Measurements from ENCODE around the gene NCK1.

NCK1 gene

GRCh38 chr3:136909187-136909586, 47.2 kb downstream of the NCK1 start:
- DNase-seq = no peak

DNA sequence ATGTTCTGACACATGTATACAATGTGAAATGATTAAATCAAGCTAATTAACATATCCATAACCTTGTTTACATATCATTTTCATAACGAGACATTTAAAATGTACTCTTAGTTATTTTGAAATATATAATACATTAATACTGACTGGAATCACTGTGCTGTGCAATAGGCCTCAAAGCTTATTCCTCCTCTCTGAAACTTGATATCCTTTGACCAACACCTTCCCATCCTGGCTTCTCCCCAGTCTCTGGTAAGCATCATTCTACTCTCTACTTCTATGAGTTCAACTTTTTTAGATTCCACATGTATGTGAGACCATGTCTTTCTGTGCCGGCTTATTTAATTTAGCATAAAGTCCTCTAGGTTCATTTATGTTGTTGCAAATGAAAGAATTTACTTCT, 48.7 kb downstream of the NCK1 start:
- DNase-seq = no peak

DNA sequence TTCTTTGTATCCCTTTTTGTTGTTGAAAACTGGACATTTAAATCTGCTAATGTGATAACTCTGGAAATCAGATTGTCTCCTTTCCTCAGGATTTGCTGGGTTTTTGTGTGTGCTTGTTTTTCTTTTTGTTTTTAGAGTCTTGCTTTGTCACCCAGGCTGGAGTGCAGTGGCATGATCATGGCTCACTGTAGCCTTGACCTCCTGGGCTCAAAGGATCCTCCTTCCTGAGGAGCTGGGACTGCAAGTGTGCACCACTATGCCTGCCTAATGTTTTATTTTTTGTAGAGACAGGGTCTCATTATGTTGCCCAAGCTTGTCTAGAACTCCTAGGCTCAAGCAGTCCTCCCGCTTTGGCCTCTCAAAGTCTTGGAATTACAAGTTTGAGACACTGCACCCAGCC, 51.2 kb downstream of the NCK1 start:
- DNase-seq = no peak

DNA sequence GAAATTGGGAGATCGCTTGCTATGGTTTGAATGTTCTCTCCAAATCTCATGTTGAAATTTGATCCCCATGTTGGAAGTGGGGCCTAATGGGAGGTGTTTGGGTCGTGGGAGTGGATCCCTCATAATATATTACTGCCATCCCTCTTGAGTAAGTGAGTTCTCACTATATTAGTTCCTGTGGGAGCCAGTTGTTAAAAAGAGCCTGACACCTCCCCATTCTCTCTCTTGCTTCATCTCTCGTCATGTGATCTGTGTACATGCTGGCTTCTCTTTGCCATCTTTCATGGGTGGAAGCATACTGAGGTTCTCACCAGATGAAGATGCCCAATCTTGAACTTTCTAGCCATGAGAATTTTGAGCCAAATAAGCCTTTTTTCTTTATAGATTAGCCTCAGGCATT, 52.7 kb downstream of the NCK1 start:
- DNase-seq = peak; percentile 5

GRCh38 chr3:136916223-136916622, 54.2 kb downstream of the NCK1 start:
- no peak for DNase-seq

- no peak for DNase-seq
Measured at GRCh38 chr3:136919799-136920580, 58.0 kb downstream of the NCK1 start.

DNA sequence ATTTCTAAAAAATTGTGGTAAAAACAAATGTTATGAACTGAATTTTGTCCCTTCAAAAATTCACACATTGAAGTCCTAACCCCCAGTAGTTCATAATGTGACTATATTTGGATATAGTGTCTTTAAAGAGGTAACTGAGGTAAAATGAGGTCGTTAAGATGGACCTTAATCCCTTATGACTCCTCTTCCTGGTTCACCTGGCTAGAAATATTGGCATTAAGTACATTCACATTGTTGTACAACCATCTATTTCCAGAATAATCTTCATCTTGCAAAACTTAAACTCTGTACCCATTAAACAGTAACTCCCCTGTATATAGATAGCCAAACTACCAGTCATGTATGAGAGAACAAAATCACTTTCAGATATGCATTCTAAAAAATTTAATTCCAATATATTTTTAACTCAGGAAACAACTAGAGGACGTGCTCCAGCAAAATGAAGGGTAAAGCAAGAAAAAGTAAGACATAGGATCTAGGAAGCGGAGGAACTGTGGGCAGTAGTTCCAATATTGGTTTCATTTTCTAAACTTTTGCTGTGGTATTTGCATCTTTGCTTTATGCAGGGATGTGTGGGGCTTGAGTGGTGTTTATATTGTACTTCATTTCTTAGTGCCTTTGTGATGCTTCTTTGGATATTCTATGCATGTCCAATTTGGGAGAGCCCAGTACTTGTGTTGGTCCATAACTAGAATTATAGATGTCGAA, 59.0 kb downstream of the NCK1 start:
- DNase-seq = no peak

DNA sequence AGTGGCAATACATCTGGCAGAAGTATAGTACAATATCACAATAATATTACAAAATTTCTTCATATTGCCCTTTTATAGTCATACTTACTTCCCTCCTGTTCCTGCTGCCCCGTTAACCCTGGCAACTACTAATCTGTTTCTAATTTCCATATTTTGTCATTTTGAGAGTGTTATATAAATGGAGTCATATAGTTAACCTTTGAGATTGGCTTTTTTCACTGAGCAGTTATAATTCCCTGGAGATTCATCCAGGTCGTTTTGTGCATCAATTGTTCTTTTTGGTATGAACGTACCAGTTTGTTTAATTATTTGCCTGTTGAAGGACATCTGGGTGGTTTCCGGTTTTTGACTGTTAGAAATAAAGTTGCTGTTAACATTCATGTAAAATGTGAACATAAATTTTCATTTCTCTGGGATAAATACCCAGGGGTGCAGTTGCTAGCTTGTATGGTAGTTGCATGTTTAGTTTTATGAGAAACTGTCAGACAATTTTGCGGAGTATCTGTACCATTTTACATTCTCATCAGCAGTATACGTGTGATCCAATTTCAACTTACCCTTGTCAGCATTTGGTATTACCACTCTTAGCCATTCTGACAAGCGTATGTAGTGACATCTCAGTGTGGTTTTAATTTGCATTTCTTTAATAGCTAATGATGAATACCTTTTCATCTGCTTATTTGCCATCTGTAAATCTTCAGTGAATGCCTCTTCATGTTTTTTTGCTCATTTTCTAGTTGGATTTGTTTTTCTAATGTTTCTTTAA, 63.6 kb downstream of the NCK1 start:
- DNase-seq = no peak

- no peak for DNase-seq
Measured at GRCh38 chr3:136928240-136928639, 66.2 kb downstream of the NCK1 start.

GRCh38 chr3:136929977-136930670, 68.1 kb downstream of the NCK1 start:
- DNase-seq = peak; percentile 23

- DNase-seq = no peak
Measured at GRCh38 chr3:136931606-136932005, 69.6 kb downstream of the NCK1 start.

GRCh38 chr3:136932523-136932922, 70.5 kb downstream of the NCK1 start:
- DNase-seq = no peak

DNA sequence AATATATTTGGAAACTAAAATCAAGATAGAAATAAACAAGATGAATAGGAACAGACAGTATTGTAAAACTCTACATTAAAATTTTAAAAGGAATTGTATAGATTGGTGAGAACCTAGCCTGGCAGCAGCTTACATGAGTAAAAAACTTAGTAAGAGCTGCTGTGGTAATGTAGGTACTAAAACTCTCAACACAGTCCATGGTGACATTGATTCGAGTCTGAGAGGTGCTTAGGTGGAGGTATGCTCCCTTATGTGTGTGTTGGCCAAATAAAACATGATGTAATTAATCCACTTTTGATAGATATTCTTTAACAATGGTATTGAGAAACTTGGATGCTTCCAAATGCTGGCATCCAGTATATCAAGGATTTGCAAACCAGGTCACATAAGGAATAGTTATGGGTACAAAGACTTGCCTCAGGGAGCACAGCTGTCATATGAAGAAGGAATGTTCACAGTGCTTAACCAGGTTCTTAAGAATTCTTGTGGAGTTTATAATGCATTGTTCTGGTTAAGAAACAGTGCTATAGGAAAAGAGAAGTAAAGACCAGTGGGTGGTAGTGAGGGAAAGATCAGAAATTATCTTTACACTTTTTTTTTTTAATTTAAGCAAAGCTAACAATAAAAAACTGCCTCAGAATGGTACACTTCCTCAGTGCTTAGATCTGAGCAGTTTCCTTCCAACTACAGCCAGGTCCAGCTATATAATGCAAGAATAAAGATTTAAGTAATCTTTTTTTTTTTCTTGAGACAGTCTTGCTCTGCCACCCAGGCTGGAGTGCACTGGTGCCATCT, 71.2 kb downstream of the NCK1 start:
- DNase-seq = no peak

GRCh38 chr3:136937175-136937574, 75.2 kb downstream of the NCK1 start:
- no peak for DNase-seq

DNA sequence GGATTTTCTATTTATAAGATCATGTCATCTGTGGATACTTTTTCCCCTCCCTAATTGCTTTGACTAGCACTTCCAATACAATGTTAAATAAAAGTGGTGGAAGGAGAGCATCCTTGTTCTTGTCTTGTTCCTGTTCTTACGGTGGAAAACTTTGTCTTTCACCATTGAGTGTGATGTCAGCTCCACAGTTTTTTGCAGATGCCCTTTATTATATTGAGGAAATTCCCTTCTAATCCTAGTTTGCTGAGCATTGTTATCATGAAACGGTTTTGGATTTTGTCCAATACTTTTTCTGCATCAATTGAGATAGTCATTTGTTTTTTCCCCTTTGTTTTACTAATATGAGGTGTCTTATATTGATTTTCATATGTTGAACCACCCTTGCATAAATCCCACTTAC, 75.8 kb downstream of the NCK1 start:
- DNase-seq = no peak

GRCh38 chr3:136938334-136938733, 76.3 kb downstream of the NCK1 start:
- peak; percentile 31 for DNase-seq

GRCh38 chr3:136939489-136939888, 77.5 kb downstream of the NCK1 start:
- no peak for DNase-seq

GRCh38 chr3:136942803-136943202, 80.8 kb downstream of the NCK1 start:
- DNase-seq = no peak

GRCh38 chr3:136943436-136943835, 81.4 kb downstream of the NCK1 start:
- DNase-seq = no peak

DNA sequence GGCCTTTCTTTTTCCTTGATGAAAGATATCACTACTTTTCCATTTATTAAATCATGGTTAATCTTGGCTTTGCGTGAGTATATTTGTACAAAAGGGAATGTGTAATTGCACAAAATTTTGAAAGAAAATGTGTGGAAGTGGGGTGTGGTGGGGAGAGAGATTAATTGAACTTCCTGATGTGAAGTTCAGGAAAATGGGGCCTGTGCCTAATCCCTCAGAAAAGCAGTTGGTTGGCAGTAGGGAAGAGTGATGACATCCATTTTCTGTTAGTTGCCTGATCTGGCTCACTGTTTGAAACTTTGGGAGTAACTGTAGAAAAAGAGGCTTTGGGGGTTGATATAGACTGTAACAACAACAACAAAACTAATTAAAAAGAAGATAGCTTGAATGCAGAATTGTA, 85.0 kb downstream of the NCK1 start:
- DNase-seq = no peak

GRCh38 chr3:136947477-136947876, 85.5 kb downstream of the NCK1 start:
- DNase-seq = no peak

DNA sequence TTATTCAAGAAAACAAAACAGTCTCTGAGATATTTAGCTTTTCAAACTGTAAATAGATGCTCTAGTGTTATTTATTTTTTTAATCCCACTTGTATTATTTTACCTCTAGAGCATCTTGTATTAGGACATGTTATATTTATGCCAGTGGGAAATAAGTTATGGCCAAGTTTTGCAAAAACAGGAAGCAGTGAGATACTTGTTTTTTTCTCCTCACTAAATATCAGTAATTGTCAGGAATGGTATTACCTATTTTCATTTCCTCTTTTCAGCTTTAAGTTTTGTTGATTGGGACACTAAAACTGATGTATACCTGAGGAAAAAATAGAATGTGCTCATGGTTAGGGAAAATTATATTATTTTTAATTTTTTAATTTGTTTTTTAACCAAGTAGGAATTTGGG, 87.1 kb downstream of the NCK1 start:
- no peak for DNase-seq
